Activated CD8-positive, alpha-beta T cell treated with anti-CD3 and anti-CD28 coated beads, Interleukin-2, amount 10 ng/mL, durations not matched to agents 7 days and 5 days (primary cell): Measurements from ENCODE around the gene RFC1. TPM values are rescaled to one million over a fixed set of nuclear protein-coding genes. Genes with fewer than 3 reads are reported as not detected.
"Not testable (repeated sequence)": the region's sequence is repeated elsewhere in the genome, so short reads cannot be mapped to it uniquely, and the experiment has no call there.

Source experiments
- ATAC-seq: fragments of 150-1000 bp; cut with Tn5 transposase; one replicate; pipeline ENCODE4 v1.10.0; 2021; ENCODE audit warnings: moderate library complexity
- CTCF ChIA-PET: fragments of 350-600 bp; sonication (Branson Sonifier 250); formaldehyde crosslinking; loops from one replicate; lab custom pipeline; 2021; ENCODE audit warnings: antibody characterized with exemption; lab: Charles Lee
- POLR2A ChIA-PET: fragments of 350-600 bp; sonication (Branson Sonifier 250); formaldehyde crosslinking; loops from one replicate; lab custom pipeline; 2021; ENCODE audit warnings: antibody characterized with exemption; lab: Charles Lee
- DNase-seq: peaks from one replicate; pipeline ENCODE4 v3.0.0-alpha.2; 2020
- H3K27ac Mint-ChIP-seq: one replicate; pipeline ENCODE4 v1.8.0; 2021; ENCODE audit warnings: mild to moderate bottlenecking, mixed read lengths
- H3K27me3 Mint-ChIP-seq: one replicate; pipeline ENCODE4 v1.8.0; 2021; ENCODE audit warnings: low read depth, mixed read lengths
- H3K36me3 Mint-ChIP-seq: one replicate; pipeline ENCODE4 v1.8.0; 2021; ENCODE audit warnings: low read depth, mixed read lengths
- H3K4me1 Mint-ChIP-seq: one replicate; pipeline ENCODE4 v1.8.0; 2021; ENCODE audit warnings: low read depth, mixed read lengths
- H3K4me3 Mint-ChIP-seq: one replicate; pipeline ENCODE4 v1.8.0; 2021; ENCODE audit warnings: mild to moderate bottlenecking, mixed read lengths
- H3K9me3 Mint-ChIP-seq: one replicate; pipeline ENCODE4 v1.8.0; 2022; ENCODE audit warnings: mixed read lengths; ENCODE audit not compliant: insufficient read depth
- total RNA-seq, 2 experiments: library from RNA; stranded (reverse); gene quantifications; one replicate each; pipeline ENCODE4 v1.2.3, GENCODE V29; 2021

RFC1 gene
- total RNA-seq, result 10 to 100 TPM; 79.6 to 82.2 TPM

DNA sequence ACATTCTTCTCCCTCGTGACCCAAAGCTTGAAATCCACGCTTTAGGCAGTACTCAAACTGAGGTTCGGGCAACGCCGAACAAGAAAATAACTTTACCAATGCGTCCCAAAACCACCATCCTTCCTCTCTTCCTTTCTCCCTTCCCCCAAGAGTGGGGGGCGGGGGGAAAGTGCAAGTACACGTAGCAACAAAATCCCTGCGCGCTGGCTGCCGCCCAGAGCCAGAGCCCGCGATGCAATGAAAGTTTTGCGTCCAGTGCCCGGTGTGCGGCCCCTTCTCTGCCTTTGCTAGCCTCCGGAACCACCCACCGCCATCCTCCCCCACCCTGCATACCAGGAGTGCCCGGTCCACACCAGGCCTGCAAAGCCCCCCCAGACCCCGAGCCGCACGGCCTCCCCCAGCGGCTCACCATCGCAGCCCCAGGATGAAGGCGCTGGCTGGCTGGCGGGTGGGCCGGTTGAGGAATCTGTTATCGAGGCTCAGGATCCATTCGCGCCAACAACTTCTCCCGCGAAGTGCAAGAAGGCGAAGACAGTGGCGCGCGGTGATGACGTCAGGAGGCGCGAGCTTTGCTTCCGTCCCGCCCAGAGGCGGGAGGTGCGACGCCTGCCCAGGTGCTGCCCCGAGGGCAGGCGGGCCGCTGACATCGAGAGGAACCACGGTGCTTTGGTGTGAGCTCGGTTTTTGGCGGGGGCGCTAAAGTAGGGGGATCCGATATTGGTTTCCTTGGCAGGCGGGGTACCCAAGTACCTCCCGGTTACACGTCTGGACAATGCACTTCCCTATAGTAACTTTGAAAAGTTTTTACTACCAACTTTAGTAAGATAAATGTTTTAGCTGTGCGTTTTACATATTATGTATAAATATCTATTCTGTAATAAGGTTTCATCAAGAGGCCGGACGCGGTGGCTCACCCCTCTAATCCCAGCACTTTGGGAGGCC is at the start of gene RFC1:
TSS of gene RFC1 (minus strand) at position 533 of the 942 bp plus-strand sequence. CDS start at position 412, 121 bp downstream.
- peak within 1 kb of the TSS; percentile 95 for H3K4me3 Mint-ChIP-seq
- H3K9me3 Mint-ChIP-seq, result peaks cover 9% of the 10 kb centered on the region
- CTCF ChIA-PET, result interaction anchor here (0.7 to 1.9 kb wide), 10 partner anchors 9 to 510 kb away, joined by 3 to 6 read pairs (median 3); partner anchors contain the start of gene TLR6
- H3K27me3 Mint-ChIP-seq, result no peaks in the 10 kb centered on the region
- H3K36me3 Mint-ChIP-seq, result peaks cover 31% of the 10 kb centered on the region
- DNase-seq (peak; percentile 96), ATAC-seq (peak; percentile 92)
- POLR2A ChIA-PET, result interaction anchor here (1.1 to 3.7 kb wide), 8 partner anchors 9 to 382 kb away, joined by 3 to 63 read pairs (median 3); partner anchors contain the start of genes LIAS and RPL9
- H3K27ac Mint-ChIP-seq, result peak within 1 kb of the TSS; percentile 95
- peaks cover 29% of the 10 kb centered on the region for H3K4me1 Mint-ChIP-seq

- ChIA-PET CTCF (no interaction called here), POLR2A (no interaction called here)
Measured at GRCh38 chr4:39415678-39416283, 49.6 kb upstream of the RFC1 start.

DNA sequence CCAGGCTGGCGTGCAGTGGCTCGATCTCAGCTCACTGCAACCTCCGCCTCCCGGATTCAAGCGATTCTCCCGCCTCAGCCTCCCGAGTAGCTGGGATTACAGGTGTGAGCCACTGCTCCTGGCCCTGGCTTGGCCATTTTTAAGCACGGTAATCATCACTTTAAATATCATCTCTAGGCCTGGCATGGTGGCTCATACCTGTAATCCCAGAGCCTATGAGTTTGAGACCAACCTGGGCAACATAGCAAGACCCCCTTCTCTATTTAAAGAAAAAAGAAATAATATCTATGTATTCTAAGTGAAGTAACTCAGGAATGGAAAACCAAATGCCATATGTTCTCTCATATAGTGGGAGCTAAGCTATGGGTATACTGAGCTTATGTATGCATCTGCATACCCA is 45.4 kb upstream of the RFC1 start:
- H3K36me3 Mint-ChIP-seq, DNase-seq, POLR2A ChIA-PET, ATAC-seq, H3K9me3 Mint-ChIP-seq, H3K27ac Mint-ChIP-seq, H3K27me3 Mint-ChIP-seq, H3K4me1 Mint-ChIP-seq, H3K4me3 Mint-ChIP-seq, CTCF ChIA-PET: not testable (repeated sequence)

More at GRCh38 chr4:39415678-39416283, 49.6 kb upstream of the RFC1 start:
- DNase-seq (no peak), ATAC-seq (no peak)
- H3K4me3 Mint-ChIP-seq, result no peak overlapping the region
- no peaks in the 10 kb centered on the region for H3K9me3 Mint-ChIP-seq
- H3K27me3 Mint-ChIP-seq, result peaks cover 4% of the 10 kb centered on the region
- H3K27ac Mint-ChIP-seq, result no peak overlapping the region
- H3K4me1 Mint-ChIP-seq, result no peaks in the 10 kb centered on the region
- H3K36me3 Mint-ChIP-seq, result no peaks in the 10 kb centered on the region

DNA sequence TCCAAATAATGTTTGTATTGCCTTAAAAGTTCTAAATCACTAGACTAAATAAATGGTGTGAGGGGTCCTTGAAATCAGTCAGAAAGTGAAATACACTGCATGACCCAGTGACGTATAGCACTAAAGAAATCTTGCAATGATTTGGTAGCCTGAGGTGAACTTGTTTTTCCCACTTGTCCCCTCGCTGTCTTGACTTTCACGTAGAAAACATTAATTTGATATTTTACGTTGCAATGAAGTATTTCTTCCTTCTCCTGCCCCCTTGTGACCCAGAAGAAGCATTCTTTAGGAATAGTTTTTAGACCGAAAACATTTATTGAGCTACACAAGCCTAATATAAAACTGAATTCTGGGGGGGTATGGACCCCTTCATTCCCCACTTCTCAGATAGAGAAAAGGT is 44.3 kb upstream of the RFC1 start:
- H3K4me1 Mint-ChIP-seq, result no peaks in the 10 kb centered on the region
- H3K27ac Mint-ChIP-seq, result no peak overlapping the region
- no peak for DNase-seq
- ChIA-PET CTCF (no interaction called here), POLR2A (no interaction called here)
- no peak for ATAC-seq
- no peaks in the 10 kb centered on the region for H3K9me3 Mint-ChIP-seq
- no peak overlapping the region for H3K4me3 Mint-ChIP-seq
- peaks cover 5% of the 10 kb centered on the region for H3K27me3 Mint-ChIP-seq
- H3K36me3 Mint-ChIP-seq, result no peaks in the 10 kb centered on the region

DNA sequence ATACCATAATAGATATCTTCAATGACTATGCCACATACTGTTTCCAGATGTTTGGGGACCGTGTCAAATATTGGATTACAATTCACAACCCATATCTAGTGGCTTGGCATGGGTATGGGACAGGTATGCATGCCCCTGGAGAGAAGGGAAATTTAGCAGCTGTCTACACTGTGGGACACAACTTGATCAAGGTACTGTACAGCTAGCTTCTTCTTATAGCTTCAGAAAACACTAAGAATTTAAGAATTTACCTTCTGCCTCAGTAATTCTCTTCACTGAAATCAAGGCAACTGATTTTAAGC is 41.4 kb upstream of the RFC1 start:
- no peak for ATAC-seq
- no peak for DNase-seq
- Mint-ChIP-seq H3K27me3 (peaks cover 5% of the 10 kb centered on the region), H3K4me3 (no peak overlapping the region), H3K4me1 (no peaks in the 10 kb centered on the region), H3K9me3 (no peaks in the 10 kb centered on the region), H3K36me3 (no peaks in the 10 kb centered on the region), H3K27ac (no peak overlapping the region)
- ChIA-PET CTCF (interaction anchor here (0.6 to 1.2 kb wide), 2 partner anchors 42 to 255 kb away, joined by 3 read pairs; no protein-coding TSS in a partner anchor), POLR2A (interaction anchor here (0.7 to 1.1 kb wide), 2 partner anchors 9 to 51 kb away, joined by 3 to 5 read pairs; partner anchors contain the start of genes LIAS and RPL9)

- Mint-ChIP-seq H3K4me1 (no peaks in the 10 kb centered on the region), H3K27ac (no peak within 1 kb of the TSS), H3K9me3 (no peaks in the 10 kb centered on the region), H3K4me3 (no peak within 1 kb of the TSS), H3K36me3 (no peaks in the 10 kb centered on the region), H3K27me3 (peaks cover 5% of the 10 kb centered on the region)
- DNase-seq (no peak), ATAC-seq (no peak)
- CTCF ChIA-PET, result interaction anchor here (0.6 to 1.2 kb wide), 2 partner anchors 41 to 256 kb away, joined by 3 read pairs; no protein-coding TSS in a partner anchor
- POLR2A ChIA-PET, result interaction anchor here (0.7 kb wide), 1 partner anchor 52 kb away, joined by 3 read pairs; the partner anchor contains the start of genes LIAS and RPL9
Measured at GRCh38 chr4:39406763-39407583, 40.8 kb upstream of the RFC1 start, which contains the start of gene KLB. KLB (plus strand) TSS chr4:39406930; CDS start chr4:39406950, 20 bp downstream.

GRCh38 chr4:39401640-39402039 is 35.5 kb upstream of the RFC1 start:
- H3K27ac Mint-ChIP-seq, result not testable (repeated sequence)

GRCh38 chr4:39394706-39395105 is 28.5 kb upstream of the RFC1 start:
- no peaks in the 10 kb centered on the region for H3K36me3 Mint-ChIP-seq
- no peaks in the 10 kb centered on the region for H3K4me1 Mint-ChIP-seq
- CTCF ChIA-PET, result no interaction called here
- POLR2A ChIA-PET, result no interaction called here
- DNase-seq (no peak), ATAC-seq (no peak)
- no peaks in the 10 kb centered on the region for H3K9me3 Mint-ChIP-seq
- no peak overlapping the region for H3K27ac Mint-ChIP-seq
- peaks cover 4% of the 10 kb centered on the region for H3K27me3 Mint-ChIP-seq
- no peak overlapping the region for H3K4me3 Mint-ChIP-seq

More at GRCh38 chr4:39401640-39402039, 35.5 kb upstream of the RFC1 start:
- H3K4me1 Mint-ChIP-seq, H3K27me3 Mint-ChIP-seq, H3K4me3 Mint-ChIP-seq, ATAC-seq, H3K36me3 Mint-ChIP-seq, POLR2A ChIA-PET, H3K9me3 Mint-ChIP-seq, CTCF ChIA-PET, DNase-seq: not testable (repeated sequence)

DNA sequence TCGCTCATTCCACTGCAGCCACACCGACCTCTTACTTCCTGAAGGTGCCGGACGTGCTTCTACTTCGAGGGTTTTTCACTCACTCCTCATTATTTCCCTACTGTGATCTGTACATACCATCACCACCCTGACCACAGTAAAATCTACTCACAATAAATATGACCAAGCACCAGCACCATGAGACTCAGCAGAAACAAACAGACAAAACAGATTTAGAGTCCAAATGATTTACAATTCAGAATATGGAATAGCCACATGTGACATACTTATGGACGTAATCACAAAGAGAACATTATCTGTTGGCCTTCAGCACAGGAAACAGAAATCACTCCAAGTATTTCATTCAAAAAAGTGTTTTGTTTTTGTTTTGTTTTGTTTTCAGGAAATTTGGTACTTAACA is 24.4 kb upstream of the RFC1 start:
- Mint-ChIP-seq H3K9me3 (no peaks in the 10 kb centered on the region), H3K27me3 (peaks cover 4% of the 10 kb centered on the region), H3K36me3 (no peaks in the 10 kb centered on the region), H3K4me3 (no peak overlapping the region), H3K27ac (no peak overlapping the region), H3K4me1 (no peaks in the 10 kb centered on the region)
- DNase-seq, result no peak
- no peak for ATAC-seq
- ChIA-PET CTCF (no interaction called here), POLR2A (no interaction called here)

DNA sequence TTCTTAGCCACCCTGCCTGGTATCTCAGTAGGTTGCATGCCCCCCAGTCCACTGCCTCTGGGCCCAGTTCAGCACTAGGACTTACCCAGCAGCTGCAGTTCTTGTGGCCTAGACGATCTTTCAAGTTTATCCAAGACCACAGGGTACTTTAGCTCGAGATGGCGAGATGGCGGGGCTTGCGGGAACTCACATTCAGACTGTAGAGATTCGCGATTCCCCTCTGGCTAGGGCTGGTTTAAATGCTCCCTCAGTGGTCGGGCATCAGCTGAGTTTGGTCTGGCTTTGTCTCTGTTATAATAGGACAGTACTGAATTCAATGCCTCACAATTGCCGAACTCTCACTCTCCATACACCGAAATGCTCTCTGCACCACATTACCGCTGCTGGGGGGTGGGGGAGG is 18.4 kb upstream of the RFC1 start:
- Mint-ChIP-seq H3K4me1 (no peaks in the 10 kb centered on the region), H3K9me3 (peaks cover 10% of the 10 kb centered on the region), H3K4me3 (no peak overlapping the region), H3K27ac (no peak overlapping the region), H3K27me3 (peaks cover 20% of the 10 kb centered on the region), H3K36me3 (no peaks in the 10 kb centered on the region)
- ATAC-seq, result no peak
- CTCF ChIA-PET, result no interaction called here
- no peak for DNase-seq
- POLR2A ChIA-PET, result no interaction called here

- no peak for DNase-seq
- Mint-ChIP-seq H3K27ac (no peak overlapping the region), H3K4me3 (no peak overlapping the region), H3K4me1 (no peaks in the 10 kb centered on the region), H3K27me3 (peaks cover 24% of the 10 kb centered on the region), H3K36me3 (no peaks in the 10 kb centered on the region), H3K9me3 (peaks cover 13% of the 10 kb centered on the region)
- ChIA-PET POLR2A (no interaction called here), CTCF (no interaction called here)
- ATAC-seq, result peak; percentile 23
Measured at GRCh38 chr4:39383690-39384089, 17.5 kb upstream of the RFC1 start.
